A673 (cell line): Measurements from ENCODE around the gene RINT1.

Source experiments
- CTCF ChIP-seq: fragments of 300-800, 200-600 bp; sonication (generic); conservative IDR thresholded peaks from 2 replicates; pipeline ENCODE4 v1.5.1; 2017; ENCODE audit warnings: low read depth, mild to moderate bottlenecking, antibody characterized with exemption, low read length, moderate library complexity, mixed read lengths
- EZH2 ChIP-seq: fragments of 200-600 bp; sonication (generic); IDR thresholded peaks from 2 replicates; pipeline ENCODE4 v1.6.1; 2017; ENCODE audit warnings: borderline replicate concordance, low read depth, mild to moderate bottlenecking, mixed read lengths, antibody characterized with exemption, low read length; ENCODE audit not compliant: poor library complexity, severe bottlenecking

GRCh38 chr7:105559926-105560325 lies 27.9 kb downstream of the RINT1 start:
- TF ChIP-seq CTCF (no peak), EZH2 (no peak)
